Urinary bladder (tissue), 4 donors: Measurements from ENCODE around the gene GTF3C5. TPM values are rescaled to one million over a fixed set of nuclear protein-coding genes. Genes with fewer than 3 reads are reported as not detected.

Source experiments
- DNase-seq: peaks from one replicate; pipeline ENCODE4 v3.0.0-alpha.2; 2015; ENCODE audit errors: extremely low spot score
- H3K27ac ChIP-seq: one replicate; pipeline ENCODE4 v1.5.1; 2013; ENCODE audit warnings: low read depth, mild to moderate bottlenecking, moderate library complexity
- H3K36me3 ChIP-seq: one replicate; pipeline ENCODE4 v1.6.1; 2013; ENCODE audit warnings: mild to moderate bottlenecking, moderate library complexity; ENCODE audit not compliant: insufficient read depth
- H3K4me1 ChIP-seq: one replicate; pipeline ENCODE4 v1.6.1; 2013; ENCODE audit warnings: mild to moderate bottlenecking, moderate library complexity; ENCODE audit not compliant: insufficient read depth
- H3K4me3 ChIP-seq: one replicate; pipeline ENCODE4 v1.5.1; 2013; ENCODE audit warnings: low read depth, low read length
- WGBS: extraction: QIAGEN DNeasy Blood & Tissue Kit; methylation state at CpG from one replicate; pipeline ENCODE4 v1.1.7; 2013; 5-methylcytosine and 5-hydroxymethylcytosine counted together
- polyA plus RNA-seq: library from polyadenylated mRNA; stranded (reverse); fragments of 200-250 nt; gene quantifications from one replicate; pipeline ENCODE4 v1.2.3, GENCODE V29; 2013
- total RNA-seq: library from RNA; depleted of rRNA; stranded (reverse); fragments of >200 nt; gene quantifications from one replicate; pipeline ENCODE4 v1.2.3, GENCODE V29; 2014
- donor health status: healthy with polysubstance abuse.
- donor health status: healthy.

GTF3C5 gene
- total and polyA plus RNA-seq, 2 donors: 23.2 to 50.3 TPM

GRCh38 chr9:133094842-133095393 is 64.1 kb downstream of the GTF3C5 start:
- no peak for DNase-seq
- peaks cover 5% of the 10 kb centered on the region for H3K36me3 ChIP-seq
- H3K27ac ChIP-seq: no peak overlapping the region
- WGBS: 94% methylated on average over 3 of the region's 3 CpGs
- H3K4me1 ChIP-seq: no peaks in the 10 kb centered on the region
- H3K4me3 ChIP-seq: no peak overlapping the region

DNA sequence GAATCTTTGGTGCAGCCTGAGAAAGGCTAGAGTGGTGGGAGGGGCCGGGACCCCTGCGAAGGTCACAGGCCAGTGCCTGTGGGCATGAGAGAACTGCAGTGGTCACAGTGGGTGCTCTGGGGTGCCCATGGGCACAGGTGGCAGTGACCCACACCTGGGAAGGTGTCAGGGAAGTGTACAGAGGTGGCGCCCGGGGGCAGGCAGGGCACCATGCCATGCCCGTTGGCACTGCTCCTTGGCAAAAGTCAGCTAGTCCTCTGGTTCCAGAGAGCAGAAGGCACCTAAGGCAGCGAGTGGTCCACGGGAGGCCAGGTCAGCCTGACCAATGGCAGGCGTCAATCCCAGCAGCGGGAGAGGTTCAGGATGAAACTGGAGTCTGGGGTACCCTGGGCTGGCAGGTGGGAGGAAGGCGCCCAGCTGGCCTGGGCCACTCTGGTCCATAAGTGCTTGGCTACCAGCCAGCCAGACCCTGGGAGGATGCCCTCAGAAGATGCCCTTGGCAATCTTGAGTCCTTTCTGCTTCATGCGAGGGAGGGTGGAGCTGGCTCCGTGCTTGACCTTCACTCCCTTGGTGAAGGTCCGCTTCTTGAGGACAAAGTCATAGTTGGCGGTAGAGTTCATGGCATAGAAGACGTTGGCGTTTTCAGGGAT is 67.4 kb downstream of the GTF3C5 start:
- Histone ChIP-seq H3K36me3 (peaks cover 12% of the 10 kb centered on the region), H3K4me1 (no peaks in the 10 kb centered on the region), H3K4me3 (no peak overlapping the region), H3K27ac (no peak overlapping the region)
- WGBS: 97% methylated on average over 16 of the region's 16 CpGs
- no peak for DNase-seq

DNA sequence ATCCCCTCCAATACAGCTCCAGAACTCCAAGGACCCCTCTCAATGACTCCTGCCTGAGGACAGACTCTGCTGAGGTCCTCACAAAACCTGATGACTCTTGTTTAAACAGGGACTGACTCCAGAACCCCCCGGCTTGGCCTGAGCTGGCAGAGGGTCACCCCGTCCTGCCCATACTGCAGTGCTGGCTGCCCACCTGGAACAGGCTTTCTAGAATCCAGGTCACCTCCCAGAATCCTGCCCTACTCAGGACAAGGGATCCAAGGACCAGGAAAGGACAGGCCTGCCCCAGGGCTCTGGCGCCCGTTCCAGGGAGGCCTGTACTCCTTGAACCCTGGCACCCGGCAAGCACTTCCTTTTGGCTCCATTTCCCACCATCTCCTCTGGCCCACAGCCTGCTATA is 68.1 kb downstream of the GTF3C5 start:
- Histone ChIP-seq H3K27ac (no peak overlapping the region), H3K4me3 (no peak overlapping the region), H3K36me3 (peaks cover 12% of the 10 kb centered on the region), H3K4me1 (no peaks in the 10 kb centered on the region)
- DNase-seq: no peak
- WGBS: 95% methylated on average over 5 of the region's 5 CpGs

DNA sequence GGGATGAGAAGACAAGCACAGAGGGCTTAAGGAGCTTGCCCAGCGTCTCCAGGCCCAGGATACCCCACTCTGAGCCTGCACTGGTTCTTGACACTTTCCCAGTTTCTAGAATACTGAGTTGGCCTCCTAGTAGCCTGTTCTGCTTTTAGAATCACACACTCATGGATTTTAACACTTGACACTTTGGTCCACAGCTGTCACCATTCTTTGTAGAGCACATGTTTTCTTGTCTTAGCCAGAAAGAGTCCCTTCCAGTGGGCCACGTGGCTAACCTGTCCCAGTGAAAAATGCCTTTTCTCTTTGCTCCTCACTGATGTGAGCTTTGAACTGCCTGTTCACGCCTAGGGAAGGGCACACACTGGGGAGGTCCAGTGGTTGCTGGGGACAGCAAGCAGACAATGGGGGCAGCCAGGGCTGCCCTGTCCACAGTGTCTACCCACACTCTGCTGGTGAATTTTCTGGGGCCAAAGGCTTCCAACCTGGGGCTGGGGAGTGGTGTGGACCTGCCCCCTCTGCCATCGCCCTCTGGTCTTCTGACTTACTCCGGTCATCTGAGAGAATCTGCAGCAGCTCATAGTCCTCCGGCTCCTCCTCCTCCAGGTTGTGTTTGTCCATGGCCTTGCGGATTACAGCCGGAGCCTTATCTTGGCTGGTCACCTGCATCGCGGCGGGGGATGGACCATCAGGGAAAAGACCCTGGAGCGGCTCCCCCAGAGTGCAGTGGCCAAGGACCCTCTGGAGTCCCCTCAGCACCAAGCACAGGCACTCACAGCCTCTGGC is 69.1 kb downstream of the GTF3C5 start:
- no peak for DNase-seq
- WGBS: 94% methylated on average over 12 of the region's 12 CpGs
- H3K36me3 ChIP-seq: peaks cover 12% of the 10 kb centered on the region
- no peak overlapping the region for H3K27ac ChIP-seq
- no peaks in the 10 kb centered on the region for H3K4me1 ChIP-seq
- no peak overlapping the region for H3K4me3 ChIP-seq

GRCh38 chr9:133100506-133101355 is 69.9 kb downstream of the GTF3C5 start:
- Histone ChIP-seq H3K4me1 (no peaks in the 10 kb centered on the region), H3K27ac (no peak overlapping the region), H3K36me3 (peaks cover 12% of the 10 kb centered on the region), H3K4me3 (no peak overlapping the region)
- DNase-seq: no peak
- WGBS: 93% methylated on average over 13 of the region's 13 CpGs

DNA sequence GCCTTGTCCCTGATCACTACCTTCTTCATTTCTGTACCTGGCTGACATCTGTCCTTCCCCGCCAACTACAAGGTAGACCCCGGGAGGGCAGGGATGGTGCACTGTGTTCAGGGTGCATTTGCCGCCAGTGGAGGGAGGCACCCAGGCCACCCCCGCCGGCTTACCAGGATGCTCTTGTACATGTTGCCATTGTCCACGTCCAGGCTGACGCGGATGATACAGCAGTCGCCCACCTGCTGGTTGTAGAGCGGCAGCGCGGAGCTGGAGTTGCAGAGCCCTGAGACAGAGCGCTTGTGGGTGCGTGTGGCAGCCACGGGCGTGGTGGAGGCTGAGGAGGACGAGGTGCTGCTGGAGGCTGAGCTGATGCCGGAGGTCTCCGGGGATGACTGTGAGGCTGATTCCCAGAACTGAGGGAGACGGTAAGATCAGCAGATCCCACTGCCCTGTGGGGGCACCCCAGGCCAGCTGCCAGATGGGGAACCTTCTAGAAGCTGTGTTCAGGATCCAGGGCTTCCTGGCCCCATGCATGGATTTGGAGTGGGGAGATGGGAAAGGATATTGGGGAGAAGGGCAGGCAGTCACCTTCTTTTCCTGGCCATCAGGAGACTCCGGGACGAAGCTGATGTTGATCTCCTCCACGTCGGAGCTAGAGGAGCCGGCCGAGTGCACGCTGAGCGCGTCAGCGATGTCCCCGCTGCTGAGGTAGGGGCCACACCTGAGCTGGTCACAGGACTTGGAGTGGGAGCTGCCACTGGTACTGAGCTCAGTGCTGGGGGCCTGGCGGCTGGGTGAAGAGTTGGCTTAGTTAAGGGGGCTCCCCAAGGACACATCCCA is 70.8 kb downstream of the GTF3C5 start:
- DNase-seq: no peak
- no peaks in the 10 kb centered on the region for H3K4me1 ChIP-seq
- 96% methylated on average over 32 of the region's 32 CpGs for WGBS
- H3K4me3 ChIP-seq: no peak overlapping the region
- H3K36me3 ChIP-seq: peaks cover 17% of the 10 kb centered on the region
- no peak overlapping the region for H3K27ac ChIP-seq

- peaks cover 18% of the 10 kb centered on the region for H3K36me3 ChIP-seq
- no peaks in the 10 kb centered on the region for H3K4me1 ChIP-seq
- no peak overlapping the region for H3K4me3 ChIP-seq
- WGBS: 93% methylated on average over 21 of the region's 21 CpGs
- H3K27ac ChIP-seq: no peak overlapping the region
- no peak for DNase-seq
These were observed 71.6 kb downstream of the GTF3C5 start for GRCh38 chr9:133102190-133103021.

DNA sequence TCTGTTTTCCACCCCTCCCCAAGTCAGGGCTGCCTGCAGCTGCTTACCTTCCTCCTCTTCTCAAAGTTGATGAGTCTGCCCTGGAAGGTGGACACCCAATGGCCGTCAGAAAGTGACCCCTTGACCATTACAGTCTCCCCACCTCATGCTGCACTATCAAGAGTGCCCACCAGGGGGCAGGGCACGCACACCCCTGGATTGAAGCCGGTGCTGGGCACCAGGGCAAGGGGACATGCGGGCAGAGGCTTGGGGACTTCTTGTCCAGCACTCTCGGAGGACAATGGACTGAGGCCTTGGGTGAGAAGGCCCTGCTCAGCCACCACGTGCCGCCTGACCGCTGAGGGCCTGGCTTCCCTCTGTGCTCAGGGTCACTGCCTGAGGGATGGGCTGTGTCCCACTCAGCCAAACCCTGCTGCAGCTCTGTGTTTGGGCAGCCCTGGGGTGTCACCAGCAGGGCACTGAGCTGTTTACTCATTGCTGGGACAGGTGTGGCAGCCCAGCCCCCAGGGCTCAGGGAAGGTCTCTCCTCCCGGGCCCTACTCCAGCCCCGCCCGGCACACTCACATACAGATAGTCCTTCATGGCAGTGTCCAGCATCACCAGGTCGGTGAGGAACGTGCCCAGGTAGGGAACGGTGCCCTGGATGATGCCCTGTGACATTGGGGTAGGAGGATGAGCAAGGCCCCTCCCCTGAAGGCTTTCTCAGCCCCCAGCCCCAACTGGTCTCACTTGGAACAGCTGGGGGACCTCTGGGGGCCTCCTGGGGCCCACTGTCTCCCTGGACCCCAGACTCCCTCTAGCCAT is 72.6 kb downstream of the GTF3C5 start:
- Histone ChIP-seq H3K4me1 (no peaks in the 10 kb centered on the region), H3K27ac (no peak overlapping the region), H3K36me3 (peaks cover 13% of the 10 kb centered on the region), H3K4me3 (no peak overlapping the region)
- no peak for DNase-seq
- WGBS: 50% methylated on average over 14 of the region's 14 CpGs

GRCh38 chr9:133103987-133104505 is 73.2 kb downstream of the GTF3C5 start:
- WGBS: 89% methylated on average over 12 of the region's 12 CpGs
- Histone ChIP-seq H3K4me3 (no peak overlapping the region), H3K4me1 (no peaks in the 10 kb centered on the region), H3K27ac (no peak overlapping the region), H3K36me3 (peaks cover 13% of the 10 kb centered on the region)
- DNase-seq: no peak

DNA sequence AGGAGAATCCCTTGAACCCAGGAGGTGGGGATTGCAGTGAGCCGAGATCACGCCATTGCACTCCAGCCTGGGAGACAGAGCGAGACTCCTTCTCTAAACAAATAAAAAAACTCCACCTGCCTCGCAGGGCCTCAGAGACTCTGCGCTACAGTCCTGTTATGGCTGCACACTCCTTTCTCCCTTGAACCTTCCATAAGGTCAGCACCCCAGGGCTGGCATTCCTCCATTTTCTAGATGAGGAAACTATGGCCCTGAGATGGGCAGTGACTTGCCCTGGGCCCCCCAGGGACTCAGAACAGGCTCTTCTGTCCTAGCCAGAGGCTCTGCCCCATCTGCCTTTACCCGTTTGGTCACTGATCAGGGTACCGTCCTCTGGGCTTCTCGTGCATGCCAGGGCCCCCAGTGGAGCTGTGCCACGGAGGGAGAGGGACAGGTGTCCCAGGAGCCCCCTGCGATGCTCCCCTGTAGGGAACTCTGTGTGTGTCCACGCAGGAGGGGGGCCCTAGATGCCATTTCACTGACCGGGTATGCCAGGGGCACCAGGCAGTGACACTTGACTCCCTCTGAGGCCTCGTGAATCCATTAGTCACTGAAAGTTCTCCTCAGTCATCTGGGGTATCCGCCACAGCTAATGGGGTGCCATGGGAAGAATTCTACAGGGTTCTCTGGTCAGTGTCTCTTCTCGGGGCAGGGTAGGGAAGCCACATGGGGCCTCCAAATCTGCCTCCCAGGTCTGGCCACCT is 74.1 kb downstream of the GTF3C5 start:
- DNase-seq: no peak
- Histone ChIP-seq H3K27ac (no peak overlapping the region), H3K4me1 (no peaks in the 10 kb centered on the region), H3K36me3 (peaks cover 13% of the 10 kb centered on the region), H3K4me3 (no peak overlapping the region)
- 86% methylated on average over 15 of the region's 15 CpGs for WGBS

GRCh38 chr9:133105461-133105770 is 74.6 kb downstream of the GTF3C5 start:
- Histone ChIP-seq H3K27ac (no peak overlapping the region), H3K4me3 (no peak overlapping the region), H3K4me1 (no peaks in the 10 kb centered on the region), H3K36me3 (peaks cover 13% of the 10 kb centered on the region)
- no peak for DNase-seq
- WGBS: 86% methylated on average over 7 of the region's 7 CpGs
